Activated CD4-positive, alpha-beta T cell treated with anti-CD3 and anti-CD28 coated beads for 4 hours (primary cell): ENCODE data around the gene TEX261.
A peak's percentile ranks its signal among the peaks of the same experiment; 100 is the strongest.
"Not testable (repeated sequence)": the region's sequence is repeated elsewhere in the genome, so short reads cannot be mapped to it uniquely, and the experiment has no call there.

Experiments
- DNase-seq, 2 donors: peaks; one replicate each; pipeline ENCODE4 v3.0.0-alpha.2; 2020

TEX261 gene

GRCh38 chr2:70999931-71000330 is 5.3 kb upstream of the TEX261 start:
- DNase-seq, result not testable (repeated sequence)

GRCh38 chr2:70999362-70999761 is 4.7 kb upstream of the TEX261 start:
- DNase-seq, result no peak

- not testable (repeated sequence) for DNase-seq
These were observed 4.2 kb upstream of the TEX261 start for GRCh38 chr2:70998885-70999284.

- DNase-seq, result peak; percentile 55 to 61
These were observed 705 bp upstream of the TEX261 start for GRCh38 chr2:70995426-70995729.

GRCh38 chr2:70994009-70994698 is 519 bp downstream of the TEX261 start:
- DNase-seq, result peak; percentile 35 to 42

GRCh38 chr2:70992945-70993853 is 1.5 kb downstream of the TEX261 start:
- DNase-seq, result no peak

GRCh38 chr2:70991742-70992141 is 2.9 kb downstream of the TEX261 start:
- DNase-seq, result no peak

GRCh38 chr2:70991142-70991541 is 3.5 kb downstream of the TEX261 start:
- DNase-seq, result no peak

- DNase-seq, result no peak
These were observed 4.5 kb downstream of the TEX261 start for GRCh38 chr2:70990216-70990615.

- no peak for DNase-seq
These were observed 5.7 kb downstream of the TEX261 start for GRCh38 chr2:70988726-70989648.

GRCh38 chr2:70988151-70988550 is 6.5 kb downstream of the TEX261 start:
- no peak for DNase-seq

- DNase-seq, result no peak
These were observed 7.3 kb downstream of the TEX261 start for GRCh38 chr2:70987386-70987785.

- no peak for DNase-seq
These were observed 8.0 kb downstream of the TEX261 start for GRCh38 chr2:70986499-70987189.

GRCh38 chr2:70985956-70986355 is 8.7 kb downstream of the TEX261 start:
- no peak for DNase-seq

- no peak for DNase-seq
These were observed 9.4 kb downstream of the TEX261 start for GRCh38 chr2:70985283-70985688.

- peak; percentile 77 to 82 for DNase-seq
These were observed 9.9 kb downstream of the TEX261 start for GRCh38 chr2:70984576-70985282.

GRCh38 chr2:70984228-70984575 is 10.5 kb downstream of the TEX261 start:
- no peak for DNase-seq

- no peak for DNase-seq
These were observed 11.0 kb downstream of the TEX261 start for GRCh38 chr2:70983506-70984227.

- no peak for DNase-seq
These were observed 11.7 kb downstream of the TEX261 start for GRCh38 chr2:70982971-70983370.

- DNase-seq, result no peak
These were observed 12.5 kb downstream of the TEX261 start for GRCh38 chr2:70981866-70982810.
